ENCODE measurements around the gene SEMA3B.
"Not testable (repeated sequence)": the region's sequence is repeated elsewhere in the genome, so short reads cannot be mapped to it uniquely, and the experiment has no call there.

SEMA3B gene

GRCh38 chr3:50271314-50271936 is 2.5 kb downstream of the SEMA3B start:
- DNase-seq (ENCODE audit: low spot score): no peak
- no peak for FAIRE-seq

- DNase-seq (ENCODE audit: low spot score); FAIRE-seq: not testable (repeated sequence)
These were observed 3.6 kb downstream of the SEMA3B start for GRCh38 chr3:50272538-50272910.

GRCh38 chr3:50272911-50273688 is 4.2 kb downstream of the SEMA3B start:
- DNase-seq (ENCODE audit: low spot score): peak; percentile 70

GRCh38 chr3:50273689-50274065 is 4.7 kb downstream of the SEMA3B start:
- no peak for DNase-seq (ENCODE audit: low spot score)
- FAIRE-seq: no peak

More at GRCh38 chr3:50272911-50273688, 4.2 kb downstream of the SEMA3B start:
- no peak for FAIRE-seq

- DNase-seq (ENCODE audit: low spot score): no peak
These were observed 5.6 kb downstream of the SEMA3B start for GRCh38 chr3:50274371-50275104.

GRCh38 chr3:50275141-50275995 is 6.4 kb downstream of the SEMA3B start:
- FAIRE-seq (no peak), DNase-seq (ENCODE audit: low spot score) (no peak)

More at GRCh38 chr3:50274371-50275104, 5.6 kb downstream of the SEMA3B start:
- FAIRE-seq: no peak

GRCh38 chr3:50275996-50276761 is 7.2 kb downstream of the SEMA3B start:
- FAIRE-seq: no peak
- no peak for DNase-seq (ENCODE audit: low spot score)

GRCh38 chr3:50276762-50277101 is 7.8 kb downstream of the SEMA3B start:
- FAIRE-seq: no peak

GRCh38 chr3:50278123-50278879 is 9.4 kb downstream of the SEMA3B start:
- DNase-seq (ENCODE audit: low spot score): no peak

More at GRCh38 chr3:50276762-50277101, 7.8 kb downstream of the SEMA3B start:
- no peak for DNase-seq (ENCODE audit: low spot score)

GRCh38 chr3:50278880-50279224 is 9.9 kb downstream of the SEMA3B start, which contains the start of gene LSMEM2:
Gene LSMEM2 (plus strand): TSS chr3:50279087. CDS start chr3:50279114, 27 bp downstream.
- no peak for FAIRE-seq

More at GRCh38 chr3:50278123-50278879, 9.4 kb downstream of the SEMA3B start:
- FAIRE-seq: no peak

GRCh38 chr3:50279255-50280016 is 10.5 kb downstream of the SEMA3B start:
- no peak for DNase-seq (ENCODE audit: low spot score)
- FAIRE-seq: no peak

More at GRCh38 chr3:50278880-50279224, 9.9 kb downstream of the SEMA3B start, which contains the start of gene LSMEM2:
- no peak for DNase-seq (ENCODE audit: low spot score)

GRCh38 chr3:50284121-50284520 is 15.2 kb downstream of the SEMA3B start:
- FAIRE-seq; DNase-seq (ENCODE audit: low spot score): not testable (repeated sequence)

- FAIRE-seq: no peak
- DNase-seq (ENCODE audit: low spot score): no peak
These were observed 17.6 kb downstream of the SEMA3B start for GRCh38 chr3:50286322-50287227.

- DNase-seq (ENCODE audit: low spot score): no peak
- FAIRE-seq: no peak
These were observed 18.3 kb downstream of the SEMA3B start for GRCh38 chr3:50287262-50287661.

- no peak for DNase-seq (ENCODE audit: low spot score)
- FAIRE-seq: no peak
These were observed 19.6 kb downstream of the SEMA3B start for GRCh38 chr3:50288387-50289007.

GRCh38 chr3:50289130-50289529 is 20.2 kb downstream of the SEMA3B start:
- no peak for FAIRE-seq

GRCh38 chr3:50290161-50290641 is 21.3 kb downstream of the SEMA3B start:
- FAIRE-seq: no peak
- DNase-seq (ENCODE audit: low spot score): no peak

More at GRCh38 chr3:50289130-50289529, 20.2 kb downstream of the SEMA3B start:
- DNase-seq (ENCODE audit: low spot score): no peak

Data from RCC 7860 (cell line).